ENCODE results near the gene HOXB7. TPM values are rescaled to one million over a fixed set of nuclear protein-coding genes. Genes with fewer than 3 reads are reported as not detected.

Gene HOXB7
- polyA plus RNA-seq, 3 donors = not detected

DNA sequence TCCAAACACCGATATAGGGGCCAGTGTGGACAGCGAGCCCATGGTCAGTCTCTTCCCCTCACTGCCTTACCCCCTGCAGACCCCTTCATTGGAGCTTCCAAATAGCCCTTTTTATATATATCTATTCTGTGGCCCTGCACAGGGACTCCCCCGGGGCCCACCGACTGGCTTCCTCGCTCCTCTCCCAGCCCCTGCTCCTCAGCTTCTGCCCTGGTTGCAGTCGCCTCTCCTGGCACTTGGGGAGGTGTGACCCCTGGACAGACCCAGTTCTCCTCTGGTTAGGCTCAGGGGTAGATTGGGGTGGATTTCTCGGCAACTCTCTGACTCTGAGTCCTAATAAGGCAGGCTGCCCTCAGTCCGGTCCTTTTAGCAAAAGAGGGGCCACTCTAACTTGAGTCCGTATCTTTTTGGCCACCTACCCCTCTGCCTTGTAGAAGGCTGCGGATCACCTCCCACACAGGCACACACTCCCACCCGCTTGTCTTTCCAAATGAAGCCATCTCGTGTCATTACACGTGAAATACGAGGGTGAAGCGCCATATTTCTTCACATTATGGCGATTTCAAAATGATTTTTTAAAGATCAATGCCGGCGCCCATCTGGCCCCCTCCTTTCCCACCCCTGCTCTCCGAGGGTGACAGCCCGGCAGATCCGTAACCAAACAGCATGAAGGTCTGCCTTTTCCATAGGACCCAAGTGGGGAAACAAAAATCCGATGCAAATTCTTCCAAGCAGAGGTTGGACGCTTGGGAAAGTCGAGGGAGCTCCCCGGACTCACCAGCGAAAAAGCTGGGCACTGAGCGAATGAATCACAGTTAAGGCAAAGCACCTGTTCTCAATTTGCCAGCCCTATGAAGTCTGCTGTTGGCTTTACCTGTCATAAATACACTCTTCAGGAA lies 17.1 kb upstream of the HOXB7 start:
- H3K27ac Mint-ChIP-seq = no peak overlapping the region
- 79% methylated on average over 22 of the region's 27 CpGs for WGBS (ENCODE audit: insufficient coverage)
- intact Hi-C loops (cut with micrococcal nuclease) = no loop called here

DNA sequence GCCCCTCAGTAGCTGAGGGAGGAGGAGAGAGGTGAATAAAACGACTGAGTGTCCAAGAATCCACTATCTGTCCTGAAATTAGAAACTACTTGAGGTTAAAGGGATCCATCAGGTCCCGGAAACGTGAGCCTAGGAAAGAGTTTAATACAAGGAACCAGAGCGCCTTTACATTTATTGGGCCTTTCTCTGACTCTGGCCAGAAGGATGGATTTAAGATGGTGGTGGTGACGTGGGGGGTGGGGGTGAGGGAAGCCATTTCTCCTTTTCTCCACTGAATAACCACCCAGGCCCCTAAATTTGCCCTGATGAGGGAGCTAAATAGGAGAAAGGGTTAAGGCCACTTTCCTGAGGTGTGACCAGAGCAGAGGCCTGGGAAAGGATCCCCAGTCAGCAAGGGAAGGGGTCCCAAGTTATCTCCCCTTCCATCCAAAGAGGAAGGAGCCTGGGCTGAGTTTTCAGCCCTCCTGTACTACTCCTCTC lies 16.3 kb upstream of the HOXB7 start:
- Mint-ChIP-seq H3K9me3 (peaks cover 0 to 12% (median 2%) of the 10 kb centered on the region in 7 donors), H3K36me3 (no peaks in the 10 kb centered on the region), H3K4me3 (peak overlapping the region in 1 of 2 donors; percentile 79), H3K4me1 (peaks cover 8% of the 10 kb centered on the region), H3K27ac (peak overlapping the region in 1 of 7 donors; percentile 5), H3K27me3 (ENCODE audit: low read depth in 3 of 3) (peaks cover 88 to 98% (median 95%) of the 10 kb centered on the region in 3 donors)
- DNase-seq = no peak
- Histone ChIP-seq H3K27me3 (ENCODE audit: control insufficient read depth in 2 of 2, insufficient read depth in 2 of 2, low read length in 2 of 2) (peaks cover 72 to 100% of the 10 kb centered on the region in 2 donors), H3K9me3 (replicated peaks in 1 of 2; ENCODE audit: control insufficient read depth in 1 of 2, insufficient read depth in 1 of 2, low read length in 2 of 2) (peaks cover 0 to 13% of the 10 kb centered on the region in 2 donors), H3K27ac (ENCODE audit: low read depth in 1 of 2, low read length in 2 of 2) (no peak overlapping the region), H3K4me3 (replicated peaks in 1 of 3; ENCODE audit: low read depth in 2 of 3, low read length in 3 of 3) (no peak overlapping the region), H3K9ac (ENCODE audit: insufficient read depth, low read length, poor library complexity, severe bottlenecking) (no peak overlapping the region), H3K79me2 (ENCODE audit: insufficient read depth, low read length) (no peaks in the 10 kb centered on the region), H4K20me1 (ENCODE audit: insufficient read depth, low read length) (no peaks in the 10 kb centered on the region), H2AFZ (ENCODE audit: insufficient read depth, low read depth, low read length, poor library complexity, severe bottlenecking) (no peak overlapping the region), H3K4me1 (ENCODE audit: control insufficient read depth in 1 of 2, insufficient read depth in 2 of 2, low read length in 2 of 2) (peaks cover 5 to 13% of the 10 kb centered on the region in 2 donors), H3K4me2 (replicated peaks; ENCODE audit: extremely low read depth, low read length, poor library complexity, severe bottlenecking) (no peak overlapping the region), H3K36me3 (replicated peaks in 1 of 2; ENCODE audit: control insufficient read depth in 1 of 2, insufficient read depth in 2 of 2, low read length in 2 of 2) (no peaks in the 10 kb centered on the region)
- WGBS (ENCODE audit: insufficient coverage) = 60% methylated on average over 2 of the region's 5 CpGs
- intact Hi-C loops (cut with micrococcal nuclease) = no loop called here
- TF ChIP-seq, protein P1, sequence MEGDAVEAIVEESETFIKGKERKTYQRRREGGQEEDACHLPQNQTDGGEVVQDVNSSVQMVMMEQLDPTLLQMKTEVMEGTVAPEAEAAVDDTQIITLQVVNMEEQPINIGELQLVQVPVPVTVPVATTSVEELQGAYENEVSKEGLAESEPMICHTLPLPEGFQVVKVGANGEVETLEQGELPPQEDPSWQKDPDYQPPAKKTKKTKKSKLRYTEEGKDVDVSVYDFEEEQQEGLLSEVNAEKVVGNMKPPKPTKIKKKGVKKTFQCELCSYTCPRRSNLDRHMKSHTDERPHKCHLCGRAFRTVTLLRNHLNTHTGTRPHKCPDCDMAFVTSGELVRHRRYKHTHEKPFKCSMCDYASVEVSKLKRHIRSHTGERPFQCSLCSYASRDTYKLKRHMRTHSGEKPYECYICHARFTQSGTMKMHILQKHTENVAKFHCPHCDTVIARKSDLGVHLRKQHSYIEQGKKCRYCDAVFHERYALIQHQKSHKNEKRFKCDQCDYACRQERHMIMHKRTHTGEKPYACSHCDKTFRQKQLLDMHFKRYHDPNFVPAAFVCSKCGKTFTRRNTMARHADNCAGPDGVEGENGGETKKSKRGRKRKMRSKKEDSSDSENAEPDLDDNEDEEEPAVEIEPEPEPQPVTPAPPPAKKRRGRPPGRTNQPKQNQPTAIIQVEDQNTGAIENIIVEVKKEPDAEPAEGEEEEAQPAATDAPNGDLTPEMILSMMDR (IDR thresholded peaks at IDR 0.05) = no peak

More for the DNA sequence above, 17.1 kb upstream of the HOXB7 start:
- Mint-ChIP-seq H3K27me3 (ENCODE audit: low read depth in 3 of 3) (peaks cover 88 to 98% (median 95%) of the 10 kb centered on the region in 3 donors), H3K4me1 (peaks cover 8% of the 10 kb centered on the region), H3K4me3 (peak overlapping the region in 1 of 2 donors; percentile 70), H3K36me3 (peaks cover 0 to 2% of the 10 kb centered on the region in 2 donors), H3K9me3 (peaks cover 0 to 14% (median 2%) of the 10 kb centered on the region in 7 donors)
- no peak overlapping the region for H2AFZ ChIP-seq (ENCODE audit: insufficient read depth, low read depth, low read length, poor library complexity, severe bottlenecking)
- no peak overlapping the region for H3K4me2 ChIP-seq (replicated peaks; ENCODE audit: extremely low read depth, low read length, poor library complexity, severe bottlenecking)
- H3K4me3 ChIP-seq (replicated peaks in 1 of 3; ENCODE audit: low read depth in 2 of 3, low read length in 3 of 3) = no peak overlapping the region
- no peaks in the 10 kb centered on the region for H4K20me1 ChIP-seq (ENCODE audit: insufficient read depth, low read length)
- peaks cover 72 to 100% of the 10 kb centered on the region in 2 donors for H3K27me3 ChIP-seq (ENCODE audit: control insufficient read depth in 2 of 2, insufficient read depth in 2 of 2, low read length in 2 of 2)
- H3K27ac ChIP-seq (ENCODE audit: low read depth in 1 of 2, low read length in 2 of 2) = no peak overlapping the region
- no peak for DNase-seq
- TF ChIP-seq, protein P1 (IDR thresholded peaks at IDR 0.05) = no peak
- H3K9ac ChIP-seq (ENCODE audit: insufficient read depth, low read length, poor library complexity, severe bottlenecking) = no peak overlapping the region
- H3K79me2 ChIP-seq (ENCODE audit: insufficient read depth, low read length) = no peaks in the 10 kb centered on the region
- no peaks in the 10 kb centered on the region for H3K36me3 ChIP-seq (replicated peaks in 1 of 2; ENCODE audit: control insufficient read depth in 1 of 2, insufficient read depth in 2 of 2, low read length in 2 of 2)
- H3K4me1 ChIP-seq (ENCODE audit: control insufficient read depth in 1 of 2, insufficient read depth in 2 of 2, low read length in 2 of 2) = peaks cover 5 to 13% of the 10 kb centered on the region in 2 donors
- H3K9me3 ChIP-seq (replicated peaks in 1 of 2; ENCODE audit: control insufficient read depth in 1 of 2, insufficient read depth in 1 of 2, low read length in 2 of 2) = peaks cover 0 to 13% of the 10 kb centered on the region in 2 donors

Measured in CD14-positive monocyte (primary cell).